GM19467 (cell line): ENCODE results near the gene ZNF516.

Experiments
- ATAC-seq: cut with Tn5 transposase; IDR thresholded peaks from one replicate; pipeline ENCODE4 v1.9.1; 2021; ENCODE audit warnings: mild to moderate bottlenecking, moderate library complexity; ENCODE audit not compliant: unreplicated experiment

ZNF516 gene

GRCh38 chr18:76425146-76426131, 69.6 kb downstream of the ZNF516 start:
- no peak for ATAC-seq

DNA sequence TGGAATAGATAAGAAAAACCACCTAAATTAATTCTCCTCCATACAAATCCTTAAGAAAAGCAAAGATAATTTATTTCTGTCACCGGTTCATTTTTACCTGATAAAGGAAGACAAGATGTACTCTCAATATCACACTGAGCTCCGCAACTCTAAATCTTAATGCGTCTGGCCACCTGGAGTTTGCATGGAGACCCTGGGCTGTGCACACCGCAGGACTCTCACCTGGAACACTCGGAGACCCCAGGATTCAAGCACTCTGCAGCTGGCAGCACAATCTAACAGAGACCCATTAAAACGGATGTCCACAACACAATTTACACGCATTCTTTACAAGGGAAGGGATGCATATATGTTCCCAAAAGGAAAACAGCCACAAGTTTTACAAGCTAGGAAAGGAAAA, 72.2 kb downstream of the ZNF516 start:
- ATAC-seq: no peak

GRCh38 chr18:76422121-76422520, 72.9 kb downstream of the ZNF516 start:
- no peak for ATAC-seq

DNA sequence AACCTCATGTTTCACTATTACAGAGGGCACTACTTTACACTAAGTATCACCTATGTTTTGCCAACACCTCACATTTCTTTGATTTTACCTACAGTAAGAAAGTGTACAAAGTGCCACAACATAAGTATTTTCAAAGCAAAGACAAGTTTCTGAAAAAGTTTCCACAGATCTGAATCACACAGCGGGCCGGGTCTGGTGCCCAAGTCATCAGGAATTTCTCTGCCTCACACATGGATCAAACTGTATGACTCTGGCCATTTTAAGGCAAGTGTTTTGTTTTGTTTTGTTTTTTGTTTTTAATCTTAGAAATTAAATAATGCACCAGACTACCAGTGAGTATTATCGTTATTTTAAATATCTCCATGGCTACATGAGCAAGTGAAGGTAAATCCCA, 73.4 kb downstream of the ZNF516 start:
- no peak for ATAC-seq

- no peak for ATAC-seq
Observed at GRCh38 chr18:76420898-76421684, 74.0 kb downstream of the ZNF516 start.

GRCh38 chr18:76419811-76420210, 75.2 kb downstream of the ZNF516 start:
- no peak for ATAC-seq

DNA sequence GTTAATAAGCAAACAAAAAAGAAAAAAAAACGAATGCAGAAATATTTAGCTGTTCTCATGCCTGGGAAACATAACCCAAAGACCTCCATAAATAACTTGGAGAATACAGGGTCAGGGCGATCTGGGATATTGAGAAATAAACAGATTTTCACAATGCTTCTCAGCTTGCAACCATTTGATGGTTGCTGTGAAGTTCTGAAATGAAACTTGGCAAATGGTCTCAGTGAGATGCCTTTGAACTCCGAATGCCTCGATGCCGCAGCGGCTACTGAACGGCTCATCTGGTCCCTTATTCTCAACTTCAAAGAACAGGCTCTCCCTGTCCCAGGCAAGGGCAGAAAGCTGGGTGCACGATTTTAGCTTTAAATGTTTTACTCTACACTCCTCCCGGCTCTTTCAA, 78.1 kb downstream of the ZNF516 start:
- no peak for ATAC-seq

DNA sequence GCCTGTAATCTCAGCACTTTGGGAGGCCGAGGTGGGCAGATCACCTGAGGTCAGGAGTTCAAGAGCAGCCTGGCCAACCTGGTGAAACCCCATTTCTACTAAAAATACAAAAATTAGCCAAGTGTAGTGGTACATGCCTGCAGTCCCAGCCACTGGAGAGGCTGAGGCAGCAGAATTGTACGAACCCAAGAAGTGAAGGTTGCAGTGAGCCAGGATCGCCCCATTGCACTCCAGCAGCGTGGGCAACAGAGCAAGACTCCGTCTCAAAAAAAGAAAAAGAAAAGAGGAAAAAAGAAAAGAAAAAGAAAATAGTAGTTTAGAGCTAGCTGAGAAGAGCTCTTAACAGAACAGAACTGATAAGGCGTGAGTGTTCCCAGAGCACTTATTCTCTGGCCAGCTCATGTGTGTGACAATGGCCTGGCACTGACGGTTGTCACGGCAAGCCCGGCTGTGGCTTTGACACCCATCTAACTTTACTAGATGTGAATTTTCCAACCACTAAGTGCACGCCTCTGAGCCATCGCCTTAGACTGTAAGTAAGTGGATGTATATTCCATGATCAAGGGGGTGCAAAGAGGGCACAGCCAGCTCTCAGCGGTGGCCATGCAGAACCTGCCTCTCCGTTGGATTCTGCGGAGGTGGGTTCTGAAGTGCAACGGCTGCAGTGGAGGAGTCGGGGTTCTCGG, 80.0 kb downstream of the ZNF516 start:
- no peak for ATAC-seq

DNA sequence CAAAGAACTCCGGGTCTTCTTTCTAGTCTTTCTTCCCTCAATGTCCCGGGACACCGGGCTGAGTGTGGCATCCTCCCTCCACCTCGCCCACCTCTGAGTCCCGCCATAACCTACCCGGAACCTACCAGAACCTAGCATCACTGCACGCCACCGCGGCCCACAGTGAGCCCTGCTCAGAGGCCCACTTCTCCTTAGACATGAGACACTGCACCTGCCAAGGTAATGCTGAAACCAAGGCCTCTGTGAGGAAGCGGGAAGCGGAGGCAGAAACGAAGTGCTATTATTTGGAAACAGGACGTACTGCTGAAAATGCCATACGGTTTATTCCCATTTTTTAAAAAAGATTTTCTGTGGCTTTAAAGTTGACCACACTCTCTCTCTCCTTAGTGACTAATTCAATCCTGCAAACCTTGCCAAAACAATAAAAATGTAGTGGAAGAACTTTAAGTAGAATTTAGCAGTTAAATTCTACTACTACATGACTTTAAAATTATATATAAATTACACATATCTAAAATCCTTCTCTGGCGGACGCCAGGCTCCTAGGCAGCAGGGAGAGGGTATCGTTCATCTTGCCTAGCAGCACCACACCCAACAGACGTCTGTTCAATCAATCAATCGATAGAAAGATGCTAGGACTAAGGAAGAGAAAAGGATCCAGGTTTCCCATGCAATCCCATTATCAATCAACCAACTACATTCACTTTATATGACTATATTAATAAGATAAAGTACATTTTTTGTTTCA, 82.0 kb downstream of the ZNF516 start:
- no peak for ATAC-seq

- ATAC-seq: no peak
Observed at GRCh38 chr18:76412010-76412817, 82.8 kb downstream of the ZNF516 start.

GRCh38 chr18:76410660-76411417, 84.2 kb downstream of the ZNF516 start:
- ATAC-seq: no peak

GRCh38 chr18:76410033-76410432, 85.0 kb downstream of the ZNF516 start:
- ATAC-seq: no peak

GRCh38 chr18:76408480-76409067, 86.5 kb downstream of the ZNF516 start:
- no peak for ATAC-seq

DNA sequence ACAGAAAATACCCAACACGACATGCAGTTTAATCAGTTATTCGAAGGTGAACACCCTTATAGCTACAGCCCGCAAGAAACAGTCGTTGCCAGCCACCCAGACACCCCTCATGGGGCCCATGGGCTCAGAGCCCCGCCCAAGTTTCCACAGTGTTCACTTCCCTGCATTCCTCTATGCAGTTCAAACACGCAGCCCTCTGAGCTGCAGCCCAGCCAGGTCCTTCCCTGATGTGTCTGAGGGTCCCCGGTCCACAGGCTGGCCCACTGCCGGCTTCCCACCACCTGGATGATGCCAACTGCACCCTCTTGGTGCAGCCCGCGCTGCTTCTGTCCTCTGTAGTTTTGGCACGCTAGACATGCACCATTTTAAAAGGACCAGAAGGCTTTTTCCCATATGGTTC, 87.4 kb downstream of the ZNF516 start:
- no peak for ATAC-seq

DNA sequence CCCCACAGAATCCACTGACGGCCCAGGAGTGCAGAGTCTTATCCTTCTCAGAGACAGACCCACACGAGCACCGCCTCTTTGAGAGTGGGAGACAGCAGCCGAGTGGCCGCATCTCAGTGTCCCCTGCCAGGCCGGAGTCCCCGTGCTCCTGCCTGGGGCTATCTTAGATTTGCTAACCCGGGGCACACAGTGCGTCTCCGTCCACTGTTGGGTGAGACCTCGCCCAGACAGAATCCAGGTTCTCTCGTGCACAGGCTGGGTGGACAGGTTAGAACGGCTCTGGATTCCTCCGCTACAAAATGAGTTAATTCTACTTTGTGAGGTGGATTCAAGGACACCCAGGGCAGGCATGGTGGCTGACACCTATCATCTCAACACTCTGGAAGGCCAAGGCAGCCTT, 88.3 kb downstream of the ZNF516 start:
- no peak for ATAC-seq

GRCh38 chr18:76405681-76406356, 89.2 kb downstream of the ZNF516 start:
- ATAC-seq: no peak

DNA sequence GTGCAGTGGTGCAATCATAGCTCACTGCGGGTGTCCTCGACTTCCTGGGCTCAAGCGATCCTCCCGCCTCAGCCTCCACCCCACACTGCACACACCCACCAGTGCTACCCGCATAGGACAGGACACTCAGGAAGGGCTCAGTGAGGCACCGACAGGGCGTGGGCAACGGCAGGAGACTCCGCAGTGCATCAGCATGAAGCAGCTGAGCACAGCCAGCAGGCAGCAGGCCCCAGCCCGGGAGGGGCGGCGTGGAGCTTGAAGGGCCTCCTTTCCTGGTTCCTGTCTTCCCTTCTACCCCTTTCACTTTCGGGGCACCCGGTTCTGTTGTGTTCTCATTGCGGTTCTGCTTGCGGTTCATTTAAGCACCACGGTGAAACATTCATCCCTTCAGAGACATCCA, 89.8 kb downstream of the ZNF516 start:
- ATAC-seq: no peak

DNA sequence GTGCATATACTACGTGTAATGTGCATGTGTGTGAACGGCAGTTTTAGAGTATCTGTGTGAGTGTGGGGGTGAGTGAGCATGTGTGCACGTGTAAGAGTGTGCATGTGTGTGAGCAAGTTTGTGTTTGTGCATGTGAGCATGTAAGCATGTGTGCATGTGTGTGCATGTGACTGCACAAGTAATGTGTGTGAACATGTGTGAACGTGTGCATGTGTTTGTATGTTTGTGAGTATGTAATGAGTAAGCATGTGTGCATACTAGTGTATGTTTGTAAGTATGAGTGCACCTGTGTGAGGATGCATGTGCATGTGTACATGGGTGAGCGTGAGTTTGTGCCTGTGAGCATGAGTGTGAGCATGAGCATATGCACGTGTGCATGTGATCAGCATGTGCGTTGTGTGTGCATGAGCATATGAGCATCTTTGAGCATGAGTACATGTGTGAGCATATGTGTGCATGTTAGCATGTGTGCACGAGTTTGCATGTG, 90.7 kb downstream of the ZNF516 start:
- no peak for ATAC-seq
